NT2/D1 (cell line): ENCODE data around the gene PHETA1.

Experiments used
- SUZ12 ChIP-seq: IDR thresholded peaks from 2 replicates; pipeline ENCODE4 v1.6.1; 2011; ENCODE audit not compliant: insufficient read length, insufficient read depth; ENCODE audit errors: extremely low read depth
- YY1 ChIP-seq: IDR thresholded peaks from 2 replicates; pipeline ENCODE4 v1.6.1; 2011; ENCODE audit not compliant: insufficient read length, insufficient read depth
- ZNF274 ChIP-seq: IDR thresholded peaks from 2 replicates; pipeline ENCODE4 v1.6.1; 2011; ENCODE audit warnings: mild to moderate bottlenecking, low read depth, low read length

DNA sequence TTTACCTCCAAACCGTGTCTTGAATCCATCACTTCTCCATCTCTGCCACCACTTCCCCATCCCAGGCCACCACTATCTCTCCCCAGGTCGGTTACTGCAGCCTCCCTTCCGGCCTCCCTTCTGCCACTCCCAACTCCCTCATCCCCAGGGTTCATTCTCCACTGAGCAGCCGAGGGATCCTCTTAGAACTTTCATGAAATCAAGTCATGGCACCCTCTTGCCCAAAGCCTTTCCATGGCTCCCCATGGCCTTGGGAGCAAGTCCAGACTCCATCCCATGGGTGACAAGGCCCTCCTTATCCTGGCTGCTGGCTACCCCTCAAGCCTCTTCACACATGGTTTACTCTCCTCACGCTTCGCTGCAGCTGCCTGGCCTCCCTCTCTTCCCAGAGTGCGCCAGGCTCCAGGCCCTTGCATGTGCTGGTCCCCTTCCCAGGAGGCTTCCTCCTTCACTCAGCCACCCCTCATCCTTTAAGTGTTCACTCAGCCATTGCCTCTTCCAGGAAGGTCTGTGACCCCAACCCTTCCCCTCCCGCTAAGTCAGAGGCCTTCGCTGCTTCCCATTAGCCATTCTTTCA lies 18.9 kb upstream of the PHETA1 start:
- TF ChIP-seq ZNF274, result no peak
- no peak for TF ChIP-seq YY1
- TF ChIP-seq SUZ12, result no peak
